ENCODE data around the gene CYP4A22. TPM values are rescaled to one million over a fixed set of nuclear protein-coding genes. Genes with fewer than 3 reads are reported as not detected.
"Not testable (repeated sequence)": the region's sequence is repeated elsewhere in the genome, so short reads cannot be mapped to it uniquely, and the experiment has no call there.

The CYP4A22 gene
- total and polyA plus RNA-seq, 8 donors, result not detected

DNA sequence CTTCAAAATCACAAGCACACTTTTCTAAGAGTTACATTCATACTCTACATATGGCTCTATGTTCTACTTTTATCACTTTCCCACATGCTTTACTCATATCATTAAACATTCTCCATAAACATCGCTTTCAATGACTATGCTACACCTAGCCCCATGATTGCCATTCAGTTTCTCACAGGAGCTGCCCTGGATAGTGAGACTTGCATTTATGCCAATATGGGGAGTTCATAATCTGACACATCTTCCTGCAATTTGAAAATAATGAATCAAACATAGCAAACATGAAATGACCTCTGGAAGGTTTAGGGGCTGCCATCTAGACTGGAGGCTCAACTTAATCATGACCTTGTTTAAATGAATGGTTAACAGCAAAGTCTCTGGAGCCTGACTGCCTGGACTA, 9.0 kb upstream of the CYP4A22 start:
- H3K4me3 ChIP-seq, result no peak overlapping the region
- no peaks in the 10 kb centered on the region for H3K27me3 ChIP-seq
- 85 to 94% (median 91%) methylated on average over 1 of the region's 1 CpG for WGBS, 5 donors
- intact Hi-C loops (cut with DNase I; ENCODE audit: low total_unique reads), result no loop called here
- no peak for DNase-seq
- no peaks in the 10 kb centered on the region for H3K9me3 ChIP-seq
- no peaks in the 10 kb centered on the region for H3K36me3 ChIP-seq
- H3K27ac ChIP-seq, result no peak overlapping the region
- no peak for TF ChIP-seq POLR2AphosphoS5 (IDR thresholded peaks at IDR 0.05)
- TF ChIP-seq EP300 (IDR thresholded peaks at IDR 0.05), result no peak
- H3K4me1 ChIP-seq, result no peaks in the 10 kb centered on the region

DNA sequence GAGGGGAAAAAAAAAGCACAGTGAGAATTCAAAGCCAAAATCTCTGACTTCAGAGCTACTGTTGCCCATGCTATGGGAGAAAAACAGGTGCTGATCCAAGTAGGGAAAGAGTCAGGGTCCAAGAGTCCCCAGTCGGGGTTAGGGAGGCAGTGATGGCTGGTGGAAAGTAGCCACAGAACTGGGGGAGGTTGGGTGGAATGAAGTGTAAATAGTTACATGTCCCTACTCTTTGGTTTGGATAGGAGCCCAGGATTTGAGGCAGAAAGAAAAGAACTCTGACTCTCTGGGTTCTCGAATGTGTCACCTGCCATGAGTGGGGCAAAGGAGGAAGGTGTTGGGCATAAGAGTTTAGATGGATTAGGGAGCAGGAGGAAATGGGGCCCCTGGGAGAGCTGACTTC, 8.4 kb upstream of the CYP4A22 start:
- H3K36me3 ChIP-seq; H3K4me1 ChIP-seq; DNase-seq; H3K27ac ChIP-seq; H3K4me3 ChIP-seq; H3K27me3 ChIP-seq; intact Hi-C loops (cut with DNase I; ENCODE audit: low total_unique reads); H3K9me3 ChIP-seq: not testable (repeated sequence)
- WGBS, 5 donors, result 22 to 47% (median 31%) methylated on average over 2 of the region's 2 CpGs

GRCh38 chr1:47129489-47130230, 7.6 kb upstream of the CYP4A22 start:
- DNase-seq; H3K4me1 ChIP-seq; H3K9me3 ChIP-seq; intact Hi-C loops (cut with DNase I; ENCODE audit: low total_unique reads); H3K27me3 ChIP-seq; H3K27ac ChIP-seq; H3K36me3 ChIP-seq; H3K4me3 ChIP-seq: not testable (repeated sequence)
- WGBS, 5 donors, result 74 to 81% (median 78%) methylated on average over 8 of the region's 8 CpGs

DNA sequence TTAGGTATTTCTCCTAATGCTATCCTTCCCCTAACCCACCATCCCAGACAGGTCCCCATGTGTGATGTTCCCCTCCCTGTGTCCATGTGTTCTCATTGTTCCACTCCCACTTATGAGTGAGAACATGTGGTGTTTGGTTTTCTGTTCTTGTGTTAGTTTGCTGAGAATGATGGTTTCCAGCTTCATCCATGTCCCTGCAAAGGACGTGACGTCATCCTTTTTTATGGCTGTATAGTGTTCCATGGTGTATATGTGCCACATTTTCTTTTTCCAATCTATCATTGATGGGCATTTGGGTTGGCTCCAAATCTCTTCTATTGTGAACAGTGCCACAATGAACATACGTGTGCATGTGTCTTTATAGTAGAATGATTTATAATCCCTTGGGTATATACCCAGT, 4.6 kb upstream of the CYP4A22 start:
- DNase-seq; H3K9me3 ChIP-seq; H3K4me1 ChIP-seq; H3K4me3 ChIP-seq; H3K36me3 ChIP-seq; intact Hi-C loops (cut with DNase I; ENCODE audit: low total_unique reads); H3K27ac ChIP-seq; H3K27me3 ChIP-seq: not testable (repeated sequence)
- 93 to 97% (median 94%) methylated on average over 3 of the region's 3 CpGs for WGBS, 5 donors

DNA sequence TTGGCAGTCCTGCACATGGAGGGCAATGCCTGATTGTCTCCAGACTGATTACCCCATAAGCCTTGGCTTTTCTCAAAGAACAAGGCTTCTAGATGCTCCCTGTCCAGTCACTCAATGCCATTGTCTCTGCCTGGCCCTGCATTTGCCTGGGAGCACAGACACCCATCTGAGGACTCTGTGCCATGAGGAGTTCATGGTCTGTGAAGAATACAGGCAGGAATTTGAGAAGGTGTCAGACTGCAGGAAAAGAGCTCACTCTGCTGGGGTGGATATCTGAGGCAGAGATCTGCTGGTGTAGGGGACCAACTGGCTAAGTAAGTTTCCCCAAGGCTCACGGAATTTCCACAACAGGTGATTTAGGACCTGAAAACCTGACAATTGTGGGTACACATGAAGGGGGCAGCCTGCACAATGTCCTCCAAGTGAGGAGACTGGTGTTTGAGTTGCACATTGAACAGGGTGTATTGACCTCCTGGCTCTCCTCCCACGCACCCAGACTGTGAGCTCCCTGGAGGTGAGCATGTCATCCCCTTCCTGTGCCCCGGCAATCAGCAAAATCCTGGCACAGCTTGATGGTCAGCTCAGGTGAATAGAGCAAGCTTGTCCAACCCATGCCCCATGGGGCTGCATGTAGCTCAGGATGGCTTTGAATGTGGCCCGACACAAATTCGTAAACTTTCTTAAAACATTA, 829 bp downstream of the CYP4A22 start:
- H3K27ac ChIP-seq, result no peak overlapping the region
- H3K4me3 ChIP-seq, result no peak overlapping the region
- no peak for DNase-seq
- no peaks in the 10 kb centered on the region for H3K4me1 ChIP-seq
- intact Hi-C loops (cut with DNase I; ENCODE audit: low total_unique reads), result no loop called here
- H3K27me3 ChIP-seq, result peaks cover 0 to 13% (median 0%) of the 10 kb centered on the region in 3 donors
- H3K36me3 ChIP-seq, result no peaks in the 10 kb centered on the region
- TF ChIP-seq POLR2A (IDR thresholded peaks at IDR 0.05) (no peak), EP300 (IDR thresholded peaks at IDR 0.05) (no peak)
- H3K9me3 ChIP-seq, result peaks cover 0 to 6% (median 0%) of the 10 kb centered on the region in 4 donors
- 81 to 93% (median 87%) methylated on average over 4 to 5 of the region's 5 CpGs for WGBS, 5 donors

- 70 to 78% (median 75%) methylated on average over 3 of the region's 3 CpGs for WGBS, 5 donors
- intact Hi-C loops (cut with DNase I; ENCODE audit: low total_unique reads), result not testable (repeated sequence)
Observed at GRCh38 chr1:47140358-47140757, 3.1 kb downstream of the CYP4A22 start.

DNA sequence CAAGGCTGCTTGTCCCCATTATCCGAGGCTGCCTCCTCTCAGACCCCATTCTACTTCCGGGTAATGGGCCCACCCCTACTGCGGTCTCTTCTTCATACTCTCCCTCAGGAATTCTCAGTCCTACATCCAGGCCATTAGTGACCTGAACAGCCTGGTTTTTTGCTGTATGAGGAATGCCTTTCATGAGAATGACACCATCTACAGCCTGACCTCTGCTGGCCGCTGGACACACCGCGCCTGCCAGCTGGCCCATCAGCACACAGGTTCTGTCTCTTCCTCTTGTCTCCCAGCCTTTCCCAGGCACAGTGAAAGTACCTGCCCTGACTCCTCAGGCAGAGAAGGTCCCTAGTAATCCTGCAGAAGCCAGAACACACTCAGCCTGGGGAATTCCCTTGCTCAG, 6.4 kb downstream of the CYP4A22 start:
- DNase-seq; H3K27me3 ChIP-seq; H3K4me1 ChIP-seq; H3K27ac ChIP-seq; H3K4me3 ChIP-seq; H3K9me3 ChIP-seq; intact Hi-C loops (cut with DNase I; ENCODE audit: low total_unique reads); H3K36me3 ChIP-seq: not testable (repeated sequence)
- WGBS, 5 donors, result 50 to 65% (median 57%) methylated on average over 5 to 6 of the region's 6 CpGs

More at GRCh38 chr1:47140358-47140757, 3.1 kb downstream of the CYP4A22 start:
- H3K27ac ChIP-seq, H3K4me1 ChIP-seq, DNase-seq, H3K4me3 ChIP-seq, H3K36me3 ChIP-seq, H3K9me3 ChIP-seq: not testable (repeated sequence)
- H3K27me3 ChIP-seq, result peaks cover 0 to 13% (median 0%) of the 10 kb centered on the region in 3 donors

GRCh38 chr1:47146495-47146894, 9.3 kb downstream of the CYP4A22 start:
- H3K9me3 ChIP-seq; DNase-seq; H3K36me3 ChIP-seq; H3K4me1 ChIP-seq; intact Hi-C loops (cut with DNase I; ENCODE audit: low total_unique reads); H3K27ac ChIP-seq; H3K4me3 ChIP-seq: not testable (repeated sequence)
- H3K27me3 ChIP-seq, result peaks cover 0 to 11% (median 0%) of the 10 kb centered on the region in 3 donors
- 0 to 60% (median 42%) methylated on average over 1 of the region's 1 CpG for WGBS, 5 donors
